T-helper 2 cell treated with Interferon-gamma antibody and Interleukin-4, amounts not matched to agents 5 μg/mL and 100 μg/mL, for 36 hours (primary cell): Measurements from ENCODE around the gene LAD1.

Experiments used
- DNase-seq: peaks from one replicate; pipeline ENCODE4 v3.0.0; 2021; ENCODE audit warnings: low spot score
- H3K27ac Mint-ChIP-seq: one replicate; pipeline ENCODE4 v1.8.0; 2021; ENCODE audit warnings: mild to moderate bottlenecking, mixed read lengths
- H3K27me3 Mint-ChIP-seq: one replicate; pipeline ENCODE4 v1.8.0; 2021; ENCODE audit warnings: low read depth, mixed read lengths
- H3K36me3 Mint-ChIP-seq: one replicate; pipeline ENCODE4 v1.8.0; 2021; ENCODE audit warnings: low read depth, mixed read lengths
- H3K4me1 Mint-ChIP-seq: one replicate; pipeline ENCODE4 v1.8.0; 2021; ENCODE audit warnings: low read depth, mixed read lengths
- H3K4me3 Mint-ChIP-seq: one replicate; pipeline ENCODE4 v1.8.0; 2022; ENCODE audit warnings: mild to moderate bottlenecking, moderate library complexity, mixed read lengths
- H3K9me3 Mint-ChIP-seq: one replicate; pipeline ENCODE4 v1.8.0; 2021; ENCODE audit warnings: mixed read lengths

Gene LAD1

DNA sequence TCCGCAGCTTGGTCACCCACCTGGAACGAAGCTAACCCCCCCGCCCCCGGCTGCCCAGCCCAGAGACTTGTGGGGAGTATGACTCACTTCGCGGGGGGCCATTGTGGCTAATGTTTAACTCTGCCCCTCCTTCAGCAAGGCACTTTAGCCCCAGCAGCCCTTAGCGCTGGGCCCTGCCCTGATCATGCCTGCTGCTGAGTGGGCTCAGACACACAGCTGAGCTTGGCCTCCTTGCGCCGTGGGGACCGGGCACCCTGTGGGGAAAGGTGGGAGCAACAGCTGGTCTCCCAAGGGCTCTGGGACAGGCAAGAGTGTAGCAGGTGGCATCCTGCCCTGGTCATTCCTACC is 6.3 kb upstream of the LAD1 start:
- Mint-ChIP-seq H3K9me3 (no peaks in the 10 kb centered on the region), H3K36me3 (no peaks in the 10 kb centered on the region)

DNA sequence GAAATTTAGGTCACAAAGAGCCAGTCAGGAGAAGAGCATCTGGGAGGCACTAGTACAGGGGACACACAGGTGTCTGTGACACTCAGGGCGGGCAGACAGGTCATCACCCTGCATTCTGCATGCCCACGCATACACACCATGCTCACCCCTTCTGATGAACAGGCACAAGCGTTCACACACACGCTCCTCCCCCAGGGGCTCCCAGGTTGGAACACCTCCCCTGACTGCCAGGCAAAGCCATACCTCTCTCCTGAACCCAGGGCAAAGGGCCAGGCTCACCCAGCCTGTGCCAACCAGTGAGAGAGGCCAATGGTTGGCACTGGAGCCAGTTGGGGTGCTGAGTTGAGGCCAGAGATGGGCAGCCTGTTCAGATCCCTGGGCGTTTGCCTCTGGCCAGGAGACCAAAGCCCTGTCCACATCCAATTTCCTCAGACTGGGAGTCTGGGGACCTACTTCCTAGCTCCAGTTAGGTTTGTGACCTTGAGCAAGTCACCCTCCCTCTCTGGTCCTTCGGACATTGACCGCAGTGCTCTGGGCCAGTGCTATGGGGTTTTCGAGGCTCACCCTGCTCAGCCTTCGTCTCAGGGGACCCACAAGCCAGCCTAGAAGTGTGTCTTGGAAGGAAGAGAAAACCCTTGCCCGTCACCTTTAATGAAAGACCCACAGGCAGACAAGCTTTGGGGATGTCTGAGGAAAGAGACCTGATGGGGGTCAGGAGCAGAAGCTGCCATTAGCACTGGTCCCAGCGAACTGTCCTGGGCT is 5.8 kb upstream of the LAD1 start:
- Mint-ChIP-seq H3K4me3 (no peak overlapping the region), H3K9me3 (no peaks in the 10 kb centered on the region), H3K4me1 (no peaks in the 10 kb centered on the region), H3K36me3 (no peaks in the 10 kb centered on the region), H3K27ac (no peak overlapping the region), H3K27me3 (no peaks in the 10 kb centered on the region)
- no peak for DNase-seq

More for the DNA sequence above, 6.3 kb upstream of the LAD1 start:
- no peak for DNase-seq
- H3K4me1 Mint-ChIP-seq = no peaks in the 10 kb centered on the region
- H3K27ac Mint-ChIP-seq = no peak overlapping the region
- no peaks in the 10 kb centered on the region for H3K27me3 Mint-ChIP-seq
- no peak overlapping the region for H3K4me3 Mint-ChIP-seq

DNA sequence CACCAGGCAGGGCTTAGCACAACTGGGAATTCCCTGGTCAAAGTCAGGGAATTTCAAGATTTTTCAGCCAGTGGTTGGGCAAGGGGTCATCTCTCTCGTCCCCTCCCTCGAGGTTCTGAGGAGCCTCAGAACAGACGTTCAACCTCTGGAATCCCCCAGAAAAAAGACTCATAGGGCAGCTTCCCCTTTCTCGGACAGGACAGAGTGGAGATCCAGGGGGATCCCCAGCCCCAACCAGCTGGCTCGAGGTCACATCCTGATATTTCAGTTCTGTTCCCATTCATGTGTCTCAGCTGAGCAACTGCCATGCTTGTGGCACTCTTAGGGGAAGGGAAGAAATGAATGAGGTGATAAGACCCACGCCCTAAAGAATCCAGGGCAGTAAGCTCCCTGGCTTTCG is 4.9 kb upstream of the LAD1 start:
- no peaks in the 10 kb centered on the region for H3K9me3 Mint-ChIP-seq
- DNase-seq = no peak
- H3K27ac Mint-ChIP-seq = no peak overlapping the region
- no peaks in the 10 kb centered on the region for H3K27me3 Mint-ChIP-seq
- no peak overlapping the region for H3K4me3 Mint-ChIP-seq
- H3K36me3 Mint-ChIP-seq = no peaks in the 10 kb centered on the region
- no peaks in the 10 kb centered on the region for H3K4me1 Mint-ChIP-seq

DNA sequence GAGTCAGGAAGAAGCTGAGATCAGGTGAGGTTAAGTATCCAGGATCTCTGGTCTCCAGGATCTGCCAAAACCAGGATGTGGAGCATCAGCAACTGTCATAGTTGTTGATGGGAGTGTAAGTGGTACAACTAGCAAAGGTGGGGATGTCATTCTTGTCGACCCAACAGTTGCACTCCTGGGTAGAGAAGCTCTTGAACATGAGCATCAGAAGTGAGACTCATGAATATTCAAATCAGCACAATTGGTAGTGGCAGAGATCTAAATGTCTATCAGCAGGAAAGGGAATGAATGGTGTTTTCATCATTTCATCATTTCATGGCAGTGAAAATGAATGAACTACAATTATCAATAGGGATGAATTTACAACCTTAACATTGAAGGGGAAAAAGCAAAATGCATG is 4.2 kb upstream of the LAD1 start:
- Mint-ChIP-seq H3K36me3 (no peaks in the 10 kb centered on the region), H3K4me3 (no peak overlapping the region), H3K27me3 (peaks cover 6% of the 10 kb centered on the region), H3K4me1 (no peaks in the 10 kb centered on the region), H3K27ac (no peak overlapping the region), H3K9me3 (no peaks in the 10 kb centered on the region)
- no peak for DNase-seq

DNA sequence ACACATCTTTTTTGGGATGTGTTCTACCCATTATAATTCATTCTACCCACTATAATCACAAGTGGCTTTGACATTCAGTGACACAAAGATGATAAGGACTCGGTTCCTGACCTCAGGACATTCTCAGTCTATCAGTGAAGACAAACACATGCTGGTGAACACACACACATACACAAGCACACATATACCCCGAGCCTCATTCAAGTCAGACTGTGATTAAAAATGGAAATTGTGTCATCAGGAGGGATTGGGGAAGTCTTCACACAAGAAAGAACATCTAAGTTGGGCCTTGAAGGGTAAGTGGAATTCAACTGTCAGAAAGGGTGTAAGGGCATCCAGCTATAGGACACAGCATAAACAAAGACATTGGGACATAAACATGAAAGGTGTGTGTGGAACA is 2.6 kb upstream of the LAD1 start:
- H3K36me3 Mint-ChIP-seq = no peaks in the 10 kb centered on the region
- H3K9me3 Mint-ChIP-seq = no peaks in the 10 kb centered on the region
- no peak for DNase-seq
- H3K4me3 Mint-ChIP-seq = no peak overlapping the region
- no peaks in the 10 kb centered on the region for H3K4me1 Mint-ChIP-seq
- H3K27me3 Mint-ChIP-seq = peaks cover 17% of the 10 kb centered on the region
- no peak overlapping the region for H3K27ac Mint-ChIP-seq

DNA sequence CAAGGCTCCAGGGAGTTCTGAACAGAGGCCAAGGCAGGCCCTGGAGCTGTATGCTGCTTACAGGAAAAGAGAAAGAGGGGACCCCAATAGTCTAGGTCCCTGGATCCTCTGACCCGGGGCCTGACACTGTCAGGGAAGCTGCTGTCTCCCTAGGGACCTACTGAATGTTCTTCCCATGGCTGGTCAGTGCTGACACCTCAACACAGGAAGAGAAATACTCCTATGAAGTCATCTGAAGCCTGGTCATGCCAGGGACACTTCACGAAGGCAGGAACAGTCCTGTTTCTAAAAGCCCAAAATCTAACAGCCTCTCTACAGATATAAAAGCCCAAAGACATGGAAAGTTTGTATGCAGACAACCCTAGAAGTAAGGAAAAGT is 1.7 kb upstream of the LAD1 start:
- Mint-ChIP-seq H3K9me3 (no peaks in the 10 kb centered on the region), H3K4me3 (no peak overlapping the region)

DNA sequence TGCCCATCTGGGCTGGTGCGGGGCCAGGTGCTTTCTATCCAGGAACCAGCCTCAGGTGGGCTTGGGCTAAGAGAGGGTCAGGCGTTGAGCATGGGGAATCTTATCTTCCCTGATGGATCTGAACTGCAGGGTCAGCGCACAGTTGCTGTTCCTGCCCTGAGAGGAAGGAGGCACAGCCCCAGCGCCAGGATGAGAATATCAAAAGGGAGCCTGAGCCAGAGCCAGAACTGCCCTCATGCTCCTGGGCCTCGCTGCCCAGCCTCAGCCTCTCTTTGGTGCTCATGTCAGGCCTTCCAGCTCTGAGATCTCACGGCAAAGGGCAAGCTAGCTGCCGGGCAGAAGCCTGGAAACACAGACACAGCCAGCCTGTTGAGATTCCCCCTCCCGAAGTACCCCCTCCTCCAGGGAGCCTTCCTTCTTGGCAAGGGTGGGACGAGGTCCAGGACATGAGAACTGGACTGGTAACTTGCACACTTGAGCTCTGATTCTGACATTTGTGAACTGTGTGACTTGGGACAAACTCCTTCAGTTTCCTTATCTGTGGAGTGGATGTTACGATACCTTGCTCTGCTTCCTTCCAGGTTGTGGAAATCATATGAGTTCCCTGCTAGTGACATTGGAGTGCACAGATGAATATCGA is 1.2 kb upstream of the LAD1 start:
- Mint-ChIP-seq H3K27ac (no peak overlapping the region), H3K36me3 (no peaks in the 10 kb centered on the region), H3K4me1 (no peaks in the 10 kb centered on the region), H3K9me3 (no peaks in the 10 kb centered on the region), H3K27me3 (peaks cover 20% of the 10 kb centered on the region), H3K4me3 (no peak overlapping the region)
- no peak for DNase-seq

More for the DNA sequence above, 1.7 kb upstream of the LAD1 start:
- no peak for DNase-seq
- no peaks in the 10 kb centered on the region for H3K36me3 Mint-ChIP-seq
- no peak overlapping the region for H3K27ac Mint-ChIP-seq
- peaks cover 20% of the 10 kb centered on the region for H3K27me3 Mint-ChIP-seq
- H3K4me1 Mint-ChIP-seq = no peaks in the 10 kb centered on the region

DNA sequence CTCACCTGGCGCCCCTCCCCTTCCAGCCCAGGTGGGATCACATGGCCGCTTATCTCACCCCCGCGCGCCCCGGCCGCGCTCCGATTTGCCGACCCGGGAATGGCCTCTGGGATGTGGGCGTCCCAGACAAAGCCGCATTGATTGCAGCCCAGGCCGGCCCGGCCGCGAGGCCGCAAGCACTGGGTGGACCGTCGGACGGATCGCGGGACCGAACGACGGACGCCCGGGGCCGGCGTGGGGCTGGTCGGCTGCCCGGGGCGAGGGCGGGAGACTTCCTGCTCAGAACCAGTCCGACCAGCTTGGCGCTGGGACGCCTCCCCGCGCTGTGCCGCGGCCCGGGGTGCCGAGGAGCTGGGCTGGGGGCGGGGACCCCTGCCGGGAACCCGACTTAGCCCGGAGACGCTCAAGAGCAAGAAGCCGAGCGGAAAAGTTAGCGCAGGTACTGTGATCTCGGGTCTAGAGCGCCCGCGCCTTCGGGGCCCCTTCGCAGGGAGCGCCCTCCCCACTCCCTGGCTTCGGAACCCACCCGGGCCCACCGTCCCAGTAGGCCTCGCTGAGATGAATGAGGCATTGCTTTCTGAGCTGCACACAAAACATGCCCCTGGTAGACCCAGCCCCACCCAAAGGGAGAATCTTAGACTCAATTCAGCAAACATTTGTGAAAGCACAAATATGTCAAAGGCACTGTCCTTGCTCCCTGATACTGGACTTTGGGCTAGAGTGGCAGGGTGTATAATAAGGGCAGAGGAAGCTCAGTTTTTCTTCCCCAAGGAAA is 415 bp upstream of the LAD1 start:
- no peak overlapping the region for H3K27ac Mint-ChIP-seq
- DNase-seq = no peak
- H3K9me3 Mint-ChIP-seq = no peaks in the 10 kb centered on the region
- no peaks in the 10 kb centered on the region for H3K4me1 Mint-ChIP-seq
- no peaks in the 10 kb centered on the region for H3K36me3 Mint-ChIP-seq
- H3K27me3 Mint-ChIP-seq = peaks cover 20% of the 10 kb centered on the region
- H3K4me3 Mint-ChIP-seq = no peak overlapping the region

DNA sequence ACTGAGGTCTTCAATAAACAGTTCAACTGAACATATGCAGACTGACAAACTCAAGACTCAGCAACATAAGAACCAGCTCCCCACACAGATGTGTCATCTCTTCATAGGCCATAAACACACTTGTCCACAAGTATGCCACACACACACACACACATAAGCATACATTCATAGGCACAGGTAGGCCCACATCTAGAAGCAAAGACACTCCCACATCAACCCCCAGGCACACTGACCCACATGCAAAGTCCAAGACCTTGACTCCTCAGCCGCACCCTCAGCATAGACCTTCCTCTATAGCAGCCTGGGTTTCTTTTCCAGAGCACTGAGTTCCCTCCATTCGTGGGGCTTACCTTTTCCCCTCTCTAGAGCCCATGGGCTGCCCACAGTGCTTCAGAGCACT is 1.4 kb downstream of the LAD1 start:
- peaks cover 23% of the 10 kb centered on the region for H3K27me3 Mint-ChIP-seq

DNA sequence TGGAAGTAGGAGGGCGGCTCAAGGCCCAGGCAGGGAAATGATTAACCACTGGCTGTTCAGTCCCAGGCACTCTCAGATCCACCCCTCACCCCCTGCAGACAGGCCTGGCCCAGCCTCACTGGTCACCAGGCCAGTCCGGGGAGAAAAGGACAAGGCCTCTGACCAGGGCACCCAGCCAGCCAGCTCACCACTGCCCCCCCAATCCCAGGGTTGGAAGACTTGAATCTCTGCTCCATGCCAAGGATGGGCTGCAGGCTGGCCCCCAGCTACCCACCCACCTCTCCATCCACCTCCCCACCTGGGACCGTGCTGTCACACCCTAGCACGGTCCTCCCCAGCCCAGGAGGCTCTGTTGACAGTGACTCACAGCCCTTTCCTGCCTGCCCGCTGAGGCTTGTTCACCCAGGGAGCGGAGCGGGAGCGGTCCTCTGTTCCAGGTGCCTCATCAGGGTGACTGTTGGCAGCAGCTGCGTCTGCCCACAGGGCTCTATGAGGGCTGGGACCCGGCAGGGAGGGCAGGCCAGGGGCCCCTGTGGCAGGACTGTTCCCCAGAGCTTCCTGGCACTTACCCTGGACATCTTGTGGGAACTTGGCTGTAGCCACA is 2.2 kb downstream of the LAD1 start:
- no peaks in the 10 kb centered on the region for H3K9me3 Mint-ChIP-seq
- H3K4me1 Mint-ChIP-seq = no peaks in the 10 kb centered on the region
- H3K4me3 Mint-ChIP-seq = no peak overlapping the region
- H3K36me3 Mint-ChIP-seq = no peaks in the 10 kb centered on the region
- no peak for DNase-seq
- H3K27ac Mint-ChIP-seq = no peak overlapping the region
- H3K27me3 Mint-ChIP-seq = peaks cover 23% of the 10 kb centered on the region

More for the DNA sequence above, 1.4 kb downstream of the LAD1 start:
- H3K36me3 Mint-ChIP-seq = no peaks in the 10 kb centered on the region
- no peaks in the 10 kb centered on the region for H3K4me1 Mint-ChIP-seq
- no peak overlapping the region for H3K27ac Mint-ChIP-seq
- no peak overlapping the region for H3K4me3 Mint-ChIP-seq
- no peaks in the 10 kb centered on the region for H3K9me3 Mint-ChIP-seq
- no peak for DNase-seq

DNA sequence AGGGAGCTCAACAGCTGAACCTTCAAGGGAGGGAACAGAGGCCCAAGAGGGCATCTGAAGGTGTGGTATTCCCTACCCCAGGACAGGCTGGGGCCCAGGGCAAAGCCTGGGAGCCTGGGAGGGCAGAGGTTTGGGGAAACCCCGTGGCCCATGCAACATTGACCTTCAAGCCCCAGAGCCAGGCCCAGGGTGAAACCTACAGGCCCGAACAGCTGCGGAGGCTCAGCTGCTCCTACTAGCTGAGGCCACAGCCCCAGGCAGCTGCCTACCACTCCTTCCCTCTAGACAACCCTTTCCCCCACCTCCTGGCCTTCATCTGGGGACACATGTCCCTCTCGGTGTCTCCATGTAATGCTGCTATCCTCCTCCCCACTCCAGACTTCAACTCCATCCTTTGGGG is 3.2 kb downstream of the LAD1 start:
- Mint-ChIP-seq H3K36me3 (no peaks in the 10 kb centered on the region), H3K27me3 (peaks cover 23% of the 10 kb centered on the region), H3K9me3 (no peaks in the 10 kb centered on the region), H3K4me1 (no peaks in the 10 kb centered on the region), H3K4me3 (no peak overlapping the region), H3K27ac (no peak overlapping the region)
- DNase-seq = no peak

DNA sequence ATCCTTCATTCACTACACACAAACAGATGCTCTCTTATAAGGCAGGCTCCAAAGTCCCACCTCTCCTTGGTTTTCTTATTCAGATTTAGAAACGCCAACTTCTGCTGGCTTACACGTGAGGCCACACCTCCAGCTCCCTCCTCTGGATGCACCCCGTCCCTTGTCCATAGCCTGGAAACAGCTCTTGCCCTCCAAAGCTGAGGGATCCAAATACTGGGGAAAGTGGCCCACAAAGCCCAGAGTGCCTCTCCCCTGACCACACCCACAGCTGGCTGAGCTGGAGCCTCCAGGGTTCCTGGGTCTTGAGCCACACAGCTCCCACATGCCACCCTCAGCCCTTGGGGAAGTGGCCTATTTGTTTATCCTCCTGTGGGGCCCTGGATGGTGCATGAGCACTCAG is 4.5 kb downstream of the LAD1 start:
- Mint-ChIP-seq H3K27ac (no peak overlapping the region), H3K9me3 (no peaks in the 10 kb centered on the region), H3K4me3 (no peak overlapping the region), H3K4me1 (no peaks in the 10 kb centered on the region), H3K27me3 (peaks cover 23% of the 10 kb centered on the region), H3K36me3 (no peaks in the 10 kb centered on the region)
- DNase-seq = no peak

DNA sequence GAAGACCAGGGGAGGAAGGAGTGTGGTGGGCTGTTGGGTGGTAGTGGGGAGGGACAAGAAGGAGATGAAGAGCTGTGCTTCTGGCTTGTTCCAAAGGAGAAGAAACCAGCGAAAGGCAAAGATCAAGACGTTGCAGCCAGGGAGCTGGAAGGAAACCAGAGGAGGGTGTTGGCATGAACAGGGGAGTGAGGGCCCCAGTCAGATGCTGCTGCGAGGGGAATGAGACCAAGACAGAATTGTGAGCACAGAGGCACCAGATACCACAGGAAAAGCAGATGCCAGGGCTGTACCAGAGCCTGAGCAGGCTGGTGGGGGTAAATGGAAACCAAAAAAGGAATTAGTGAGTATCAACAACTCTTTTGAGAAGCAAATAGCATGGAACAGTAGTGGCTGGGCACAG is 6.0 kb downstream of the LAD1 start:
- no peak for DNase-seq
- Mint-ChIP-seq H3K27me3 (peaks cover 14% of the 10 kb centered on the region), H3K27ac (no peak overlapping the region), H3K36me3 (no peaks in the 10 kb centered on the region), H3K4me3 (no peak overlapping the region), H3K4me1 (no peaks in the 10 kb centered on the region), H3K9me3 (no peaks in the 10 kb centered on the region)
